Placental pericyte (primary cell): ENCODE data around the gene GSTCD. TPM values are rescaled to one million over a fixed set of nuclear protein-coding genes. Genes with fewer than 3 reads are reported as not detected.

Experiments
- total RNA-seq: library from RNA; depleted of rRNA; stranded (reverse); fragments of >200 nt; gene quantifications from 2 replicates; pipeline ENCODE4 v1.2.3, GENCODE V29; 2012

GSTCD gene, protein sequence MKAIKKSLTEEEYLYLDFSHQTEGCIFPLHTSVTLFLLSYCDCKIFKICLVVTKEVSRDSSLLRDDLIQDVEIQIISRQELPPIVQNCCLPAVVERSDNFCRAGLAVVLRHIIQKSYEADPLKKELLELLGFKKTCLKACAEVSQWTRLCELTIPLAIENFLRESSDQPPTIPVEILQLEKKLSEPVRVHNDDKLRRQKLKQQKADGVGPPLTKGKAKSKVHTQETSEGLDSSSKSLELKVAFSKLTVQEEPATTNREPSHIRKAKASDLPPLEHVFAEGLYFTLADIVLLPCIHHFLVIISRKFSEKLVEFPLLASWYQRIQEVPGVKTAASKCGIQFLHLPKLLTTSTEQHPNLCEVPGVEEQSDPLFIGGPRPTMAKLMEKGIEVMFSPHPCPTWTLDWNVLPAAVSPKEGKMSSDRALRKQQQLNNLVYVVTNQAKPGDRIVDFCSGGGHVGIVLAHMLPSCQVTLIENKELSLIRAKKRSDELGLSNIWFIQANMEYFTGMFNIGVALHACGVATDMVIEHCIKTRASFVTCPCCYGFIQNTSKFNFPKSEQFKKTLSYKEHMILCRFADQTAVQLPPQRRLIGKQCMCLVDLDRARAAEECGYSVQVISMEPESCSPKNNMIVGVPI
- 5.7 and 28.8 TPM in 2 replicates for total RNA-seq

DNA sequence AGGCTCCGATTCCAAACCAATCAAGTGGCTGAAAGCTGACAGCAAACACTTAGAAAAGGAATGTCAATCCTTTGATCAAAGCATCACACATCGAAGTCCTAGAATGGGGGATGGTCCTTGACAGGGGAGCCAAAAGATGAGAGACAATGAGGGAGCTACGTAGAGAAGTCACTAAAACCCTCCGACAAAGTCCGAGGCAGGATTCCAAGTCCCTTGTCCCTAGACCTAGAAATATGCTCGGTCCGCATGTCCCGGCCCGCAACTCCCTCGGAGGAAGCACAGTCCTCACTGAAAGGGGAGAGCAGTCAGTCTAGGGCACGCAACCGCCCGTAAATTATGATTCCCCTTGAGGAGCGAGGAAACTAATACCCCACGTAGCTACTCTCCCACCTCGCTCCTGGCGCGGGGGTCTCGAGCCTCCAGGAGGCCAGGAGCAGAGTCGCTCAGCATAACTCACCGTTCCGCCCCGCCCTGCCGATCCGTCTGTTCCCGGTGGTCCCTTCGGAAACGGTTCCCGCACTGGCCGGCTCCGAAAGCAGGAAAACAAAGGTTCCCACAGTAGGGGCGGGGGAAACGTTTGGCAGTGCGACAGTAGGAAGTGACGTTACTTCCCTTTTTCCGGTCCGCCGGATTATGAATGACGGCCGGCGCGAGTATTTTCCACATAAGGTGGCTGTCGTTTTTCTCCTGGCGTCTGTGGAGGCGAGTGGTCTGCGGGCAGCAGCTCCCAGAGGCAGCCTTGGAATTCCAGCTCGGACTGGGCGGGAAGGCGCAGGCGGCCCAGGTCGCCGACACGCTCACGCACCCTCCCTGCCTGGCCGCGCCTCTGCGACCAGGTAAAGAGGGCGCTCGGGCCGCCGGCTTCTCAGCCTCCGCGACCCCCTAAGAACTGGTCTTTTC, at the start of gene GSTCD, which contains the start of gene INTS12:
GSTCD (plus strand) TSS at position 604 of the 900 bp plus-strand sequence. CDS start 8,830 bp downstream, outside the sequence.
INTS12 (minus strand) TSS at position 509 of the 900 bp plus-strand sequence. CDS start 8,684 bp downstream, outside the sequence.

DNA sequence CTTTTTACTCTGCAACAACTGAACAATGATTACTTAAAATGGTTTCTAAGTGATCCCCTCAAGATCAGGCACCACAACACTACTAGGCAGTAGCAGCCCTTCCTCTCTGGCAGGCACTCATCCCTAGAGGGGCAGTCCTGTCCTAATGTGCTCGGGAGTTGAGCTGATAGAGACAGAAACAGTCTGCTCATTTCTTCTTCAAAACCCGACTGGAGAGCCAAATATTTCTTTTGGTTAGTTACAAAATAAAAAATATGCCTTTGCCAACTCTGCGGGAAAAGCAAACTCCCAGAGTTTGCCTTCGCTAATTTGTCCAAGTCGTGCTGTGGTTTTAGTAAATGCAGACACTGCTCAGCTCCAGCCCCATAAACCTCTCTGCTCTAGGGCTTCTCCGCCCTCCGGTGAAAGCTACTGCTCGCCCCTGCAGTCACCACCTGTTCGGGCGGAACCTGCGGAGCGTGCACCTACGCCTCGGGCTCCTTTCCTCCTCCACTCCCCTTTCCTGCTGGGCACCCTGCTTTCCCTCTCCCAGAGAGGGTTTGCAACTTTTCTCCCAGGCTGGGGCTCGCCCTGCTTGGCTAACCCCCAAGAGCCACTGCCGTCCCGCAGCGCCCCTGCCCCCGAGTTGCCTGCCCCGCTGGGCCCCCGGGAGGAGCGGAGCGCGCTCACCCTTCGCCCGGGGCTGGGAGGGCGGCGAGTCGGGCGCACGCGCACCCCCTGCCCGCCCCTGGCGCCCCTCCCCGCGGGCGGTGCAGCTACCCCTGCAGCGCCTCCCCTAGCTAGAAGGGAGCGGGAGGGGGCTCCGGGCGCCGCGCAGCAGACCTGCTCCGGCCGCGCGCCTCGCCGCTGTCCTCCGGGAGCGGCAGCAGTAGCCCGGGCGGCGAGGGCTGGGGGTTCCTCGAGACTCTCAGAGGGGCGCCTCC, 186.3 kb downstream of the GSTCD start, which contains the start of gene NPNT:
NPNT (plus strand) TSS at position 812 of the 923 bp plus-strand sequence. CDS start 182 bp downstream, outside the sequence.

Other genes with a start within 250 kb of the GSTCD start
- 51.9 and 61.7 TPM in 2 replicates for gene PPA2, start 234.7 kb upstream of the GSTCD start, total RNA-seq
- gene ARHGEF38, start 156.2 kb upstream of the GSTCD start, total RNA-seq = not detected in 2 replicates
- gene INTS12, start 95 bp upstream of the GSTCD start, total RNA-seq = 15.8 and 20.3 TPM in 2 replicates
- not detected in 2 replicates for gene NPNT, start 186.7 kb downstream of the GSTCD start, total RNA-seq